ENCODE results near the gene CDS1.

GRCh38 chr4:84597450-84597849, 14.5 kb downstream of the CDS1 start:
- no peak for TF ChIP-seq CTCF (IDR thresholded peaks at IDR 0.05; ENCODE audit: extremely low read depth in 1 of 2, insufficient read depth in 1 of 2, low read depth in 1 of 2, low read length in 2 of 2)
- no peak for TF ChIP-seq FOS (IDR thresholded peaks at IDR 0.05; ENCODE audit: borderline replicate concordance, insufficient read depth, low read length)
- TF ChIP-seq JUN (IDR thresholded peaks at IDR 0.05; ENCODE audit: borderline replicate concordance, insufficient read depth, insufficient read length, low read depth), result no peak
- TF ChIP-seq POLR2A (IDR thresholded peaks at IDR 0.05; ENCODE audit: low read depth, low read length), result no peak
- TF ChIP-seq POLR2AphosphoS5 (IDR thresholded peaks at IDR 0.05; ENCODE audit: insufficient read depth, low read depth, low read length), result no peak
- no peak for TF ChIP-seq MAX (IDR thresholded peaks at IDR 0.05; ENCODE audit: insufficient read depth, insufficient read length)
- TF ChIP-seq MYC (IDR thresholded peaks at IDR 0.05; ENCODE audit: low read depth, low read length), result no peak
- TF ChIP-seq EZH2 (IDR thresholded peaks at IDR 0.05; ENCODE audit: borderline replicate concordance, low read depth, low read length, severe bottlenecking), result no peak
